GM23338 (cell line): ENCODE data around the gene WNT5B. TPM values are rescaled to one million over a fixed set of nuclear protein-coding genes. Genes with fewer than 3 reads are reported as not detected.

Experiments
- ATAC-seq: fragments of 200-7000 bp; cut with Tn5 transposase; 3 replicates; pipeline ENCODE4 v1.9.1; 2020
- DNase-seq: peaks from one replicate; pipeline ENCODE4 v3.0.0-alpha.2; 2015; ENCODE audit warnings: low spot score
- H2AFZ ChIP-seq: fragments of 200-600 bp; sonication (generic); 2 replicates; pipeline ENCODE4 v1.8.0; 2016; ENCODE audit warnings: antibody characterized with exemption, mild to moderate bottlenecking, moderate library complexity
- H3F3A ChIP-seq: fragments of 200-600 bp; sonication (generic); replicated peaks from 2 replicates; pipeline ENCODE4 v1.8.0; 2017; ENCODE audit warnings: antibody characterized with exemption, mixed run types, low read depth
- H3K27ac ChIP-seq: fragments of 200-600 bp; sonication (generic); 2 replicates; pipeline ENCODE4 v1.6.1; 2016; ENCODE audit warnings: low read depth
- H3K27me3 ChIP-seq: fragments of 200-600 bp; sonication (generic); 2 replicates; pipeline ENCODE4 v1.8.0; 2016; ENCODE audit warnings: mild to moderate bottlenecking, mixed run types, moderate library complexity; ENCODE audit not compliant: insufficient read depth
- H3K36me3 ChIP-seq: fragments of 200-600 bp; sonication (generic); 2 replicates; pipeline ENCODE4 v1.8.0; 2016; ENCODE audit warnings: mild to moderate bottlenecking; ENCODE audit not compliant: insufficient read depth
- H3K4me1 ChIP-seq: fragments of 200-600 bp; sonication (generic); 2 replicates; pipeline ENCODE4 v1.8.0; 2016; ENCODE audit warnings: mild to moderate bottlenecking, moderate library complexity; ENCODE audit not compliant: insufficient read depth
- H3K4me2 ChIP-seq: fragments of 200-600 bp; sonication (generic); 2 replicates; pipeline ENCODE4 v1.7.1; 2017; ENCODE audit warnings: mixed run types
- H3K4me3 ChIP-seq: fragments of 200-600 bp; sonication (generic); 2 replicates; pipeline ENCODE4 v1.6.1; 2016; ENCODE audit warnings: mixed run types
- H3K79me2 ChIP-seq: fragments of 200-600 bp; sonication (generic); replicated peaks from 2 replicates; pipeline ENCODE4 v1.8.0; 2017; ENCODE audit warnings: mild to moderate bottlenecking; ENCODE audit not compliant: insufficient read depth
- H3K9me2 ChIP-seq: fragments of 200-600 bp; sonication (generic); 2 replicates; pipeline ENCODE4 v1.8.0; 2017; ENCODE audit not compliant: insufficient read depth
- H4K20me1 ChIP-seq: fragments of 200-600 bp; sonication (generic); replicated peaks from 2 replicates; pipeline ENCODE4 v1.8.0; 2017; ENCODE audit warnings: mild to moderate bottlenecking; ENCODE audit not compliant: insufficient read depth
- H3K27ac Mint-ChIP-seq: 2 replicates; pipeline ENCODE4 v1.8.0; 2020; ENCODE audit warnings: inconsistent platforms, mild to moderate bottlenecking, moderate library complexity, mixed read lengths
- H3K27me3 Mint-ChIP-seq: 3 replicates; pipeline ENCODE4 v1.8.0; 2022; ENCODE audit warnings: low read depth, mild to moderate bottlenecking, moderate library complexity, mixed read lengths, inconsistent platforms; ENCODE audit not compliant: insufficient read depth, poor library complexity
- H3K36me3 Mint-ChIP-seq: 3 replicates; pipeline ENCODE4 v1.8.0; 2021; ENCODE audit warnings: low read depth, mild to moderate bottlenecking, inconsistent platforms, moderate library complexity, mixed read lengths
- H3K4me1 Mint-ChIP-seq: 3 replicates; pipeline ENCODE4 v1.8.0; 2020; ENCODE audit warnings: mild to moderate bottlenecking, inconsistent platforms, mixed read lengths
- H3K4me3 Mint-ChIP-seq: 3 replicates; pipeline ENCODE4 v1.8.0; 2021; ENCODE audit warnings: moderate library complexity, mild to moderate bottlenecking, inconsistent platforms, mixed read lengths
- H3K9me3 Mint-ChIP-seq: 3 replicates; pipeline ENCODE4 v1.8.0; 2020; ENCODE audit warnings: moderate library complexity, mild to moderate bottlenecking, inconsistent platforms, mixed read lengths
- CREB1 ChIP-seq: fragments of 250-450 bp; sonication (Bioruptor Pico); IDR thresholded peaks from 2 replicates; pipeline ENCODE4 v1.5.0; 2020; ENCODE audit warnings: low read depth, mild to moderate bottlenecking, moderate library complexity
- CTCF ChIP-seq, 2 experiments: fragments of 200-600 bp in 1 of 2; sonication (generic) in 1 of 2; conservative IDR thresholded peaks; 2 replicates each; pipeline versions ENCODE4 v1.5.1 to v1.6.1; 2016 to 2017; ENCODE audit warnings: antibody characterized with exemption in 2 of 2, low read depth in 2 of 2, mild to moderate bottlenecking in 2 of 2, moderate library complexity in 1 of 2
- ETS1 ChIP-seq: IDR thresholded peaks from 2 replicates; pipeline ENCODE4 v1.6.1; 2016; ENCODE audit warnings: antibody characterized with exemption
- EZH2 ChIP-seq: fragments of 200-600 bp; sonication (generic); IDR thresholded peaks from one replicate; pipeline ENCODE4 v1.8.0; 2017; ENCODE audit warnings: antibody characterized with exemption, mild to moderate bottlenecking, low read depth; ENCODE audit not compliant: unreplicated experiment
- EZH2phosphoT487 ChIP-seq: fragments of 200-600 bp; sonication (generic); IDR thresholded peaks from one replicate; pipeline ENCODE4 v1.8.1; 2018; ENCODE audit warnings: antibody characterized with exemption; ENCODE audit not compliant: unreplicated experiment
- JUNB ChIP-seq: IDR thresholded peaks from one replicate; pipeline ENCODE4 v1.6.1; 2016; ENCODE audit warnings: antibody characterized with exemption; ENCODE audit not compliant: unreplicated experiment
- NANOG ChIP-seq: IDR thresholded peaks from 2 replicates; pipeline ENCODE4 v1.6.1; 2016; ENCODE audit warnings: antibody characterized with exemption, borderline replicate concordance
- REST ChIP-seq: IDR thresholded peaks from one replicate; pipeline ENCODE4 v1.6.1; 2018; ENCODE audit warnings: antibody characterized with exemption; ENCODE audit not compliant: unreplicated experiment
- polyA plus RNA-seq: library from polyadenylated mRNA; unstranded; fragments of >200 nt; fragmentation: Nextera tagmentation; extraction: Ambion mirVana; gene quantifications from 2 replicates; pipeline ENCODE4 v1.2.1, GENCODE V29; 2016
- total RNA-seq: library from RNA; depleted of rRNA; stranded (reverse); fragments of >200 nt; shearing (Covaris generic); gene quantifications from 2 replicates; pipeline ENCODE4 v1.2.3, GENCODE V29; 2014

Gene WNT5B
- total and polyA plus RNA-seq, 2 experiments from 2014 or later, result 1.4 to 2.7 TPM

- no peaks in the 10 kb centered on the region for H3K9me2 ChIP-seq
- Mint-ChIP-seq H3K36me3 (peaks cover 4% of the 10 kb centered on the region; the same call in 1 of the 3 replicates), H3K9me3 (no peaks in the 10 kb centered on the region; the same call in 1 of the 3 replicates), H3K27ac (no peak overlapping the region), H3K4me3 (peak overlapping the region; percentile 77), H3K4me1 (peaks cover 66% of the 10 kb centered on the region), H3K27me3 (peaks cover 83% of the 10 kb centered on the region)
- H3K4me1 ChIP-seq, result peaks cover 49% of the 10 kb centered on the region
- peaks cover 28% of the 10 kb centered on the region for H3F3A ChIP-seq
- peak overlapping the region; percentile 76 for H3K4me2 ChIP-seq
- peak overlapping the region; percentile 45 for H3K4me3 ChIP-seq
- H3K79me2 ChIP-seq, result peaks cover 16% of the 10 kb centered on the region; the same call in 1 of the 2 replicates
- H4K20me1 ChIP-seq, result peaks cover 15% of the 10 kb centered on the region
- no peak for TF ChIP-seq REST
- TF ChIP-seq JUNB, result no peak
- TF ChIP-seq CREB1, result no peak
- no peak for TF ChIP-seq EZH2
- no peak for TF ChIP-seq EZH2phosphoT487
- no peak for TF ChIP-seq ETS1
- no peak for TF ChIP-seq NANOG
- H3K27ac ChIP-seq, result no peak overlapping the region
- H2AFZ ChIP-seq, result no peak overlapping the region
- peaks cover 88% of the 10 kb centered on the region for H3K27me3 ChIP-seq
- DNase-seq (peak; percentile 93), ATAC-seq (peak; percentile 46)
- no peaks in the 10 kb centered on the region for H3K36me3 ChIP-seq
These were observed 38.6 kb upstream of the WNT5B start for GRCh38 chr12:1590221-1590979.

GRCh38 chr12:1591034-1591433, 38.0 kb upstream of the WNT5B start:
- ATAC-seq (no peak), DNase-seq (no peak)
- no peaks in the 10 kb centered on the region; the same call in 1 of the 3 replicates for H3K9me3 Mint-ChIP-seq
- no peak overlapping the region for H2AFZ ChIP-seq
- peaks cover 28% of the 10 kb centered on the region for H3F3A ChIP-seq
- no peak overlapping the region for H3K27ac Mint-ChIP-seq
- H3K9me2 ChIP-seq, result no peaks in the 10 kb centered on the region
- H3K4me1 ChIP-seq, result peaks cover 49% of the 10 kb centered on the region
- H3K36me3 ChIP-seq, result no peaks in the 10 kb centered on the region
- H3K4me3 ChIP-seq, result peak overlapping the region; percentile 45
- peaks cover 88% of the 10 kb centered on the region for H3K27me3 ChIP-seq
- peaks cover 67% of the 10 kb centered on the region for H3K4me1 Mint-ChIP-seq
- peaks cover 15% of the 10 kb centered on the region for H4K20me1 ChIP-seq
- peaks cover 16% of the 10 kb centered on the region; the same call in 1 of the 2 replicates for H3K79me2 ChIP-seq
- peak overlapping the region; percentile 77 for H3K4me3 Mint-ChIP-seq
- TF ChIP-seq REST, result no peak
- TF ChIP-seq CTCF (conservative IDR thresholded peaks at IDR 0.05; ENCODE audit: low read depth in 2 of 2), result peak in 1 of 2 experiments; percentile 35; a peak in 1 of 4 replicates
- peak overlapping the region; percentile 76 for H3K4me2 ChIP-seq
- no peak overlapping the region for H3K27ac ChIP-seq
- H3K27me3 Mint-ChIP-seq, result peaks cover 83% of the 10 kb centered on the region
- peaks cover 4% of the 10 kb centered on the region; the same call in 1 of the 3 replicates for H3K36me3 Mint-ChIP-seq
